Measurements from ENCODE around the gene ZC3H12A.

ZC3H12A gene

GRCh38 chr1:37477198-37477931 lies 3.0 kb downstream of the ZC3H12A start:
- TF ChIP-seq CTCF (IDR thresholded peaks at IDR 0.05; ENCODE audit: low read depth, low read length): no peak
- in situ Hi-C loops (cut with HindIII; ENCODE audit: low sequenced_read_pairs): no loop called here
- DNase-seq (ENCODE audit: low read depth, low spot score): peak; percentile 50
- peak overlapping the region; percentile 77 for H3K4me3 ChIP-seq (ENCODE audit: low read depth, low read length)

- no peak for DNase-seq (ENCODE audit: low read depth, low spot score)
- H3K4me3 ChIP-seq (ENCODE audit: low read depth, low read length): peak overlapping the region; percentile 77
- no peak for TF ChIP-seq CTCF (IDR thresholded peaks at IDR 0.05; ENCODE audit: low read depth, low read length)
- in situ Hi-C loops (cut with HindIII; ENCODE audit: low sequenced_read_pairs): no loop called here
Observed at GRCh38 chr1:37477946-37478345, 3.6 kb downstream of the ZC3H12A start.

DNA sequence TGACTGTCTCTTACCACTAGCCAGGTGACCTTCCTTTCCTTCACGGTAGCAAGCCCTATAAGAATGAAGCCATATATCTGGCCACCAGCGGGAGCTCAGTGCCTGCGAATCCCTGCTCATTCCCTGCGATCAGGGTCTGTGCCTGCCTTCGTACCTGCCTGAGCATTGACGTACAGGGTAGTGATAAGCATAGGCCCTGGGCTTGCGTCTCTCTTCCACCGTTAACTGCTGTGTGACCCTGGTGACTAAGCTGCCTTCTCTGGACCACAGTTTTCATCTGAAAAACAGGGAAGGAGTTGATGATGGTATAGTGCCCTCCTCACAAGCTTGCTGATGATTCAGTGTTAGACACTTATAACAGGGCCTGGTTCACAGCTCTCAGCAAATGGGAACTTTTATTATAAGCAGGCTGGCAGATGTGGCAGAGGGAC lies 4.1 kb downstream of the ZC3H12A start:
- peak; percentile 54 for DNase-seq (ENCODE audit: low read depth, low spot score)
- TF ChIP-seq CTCF (IDR thresholded peaks at IDR 0.05; ENCODE audit: low read depth, low read length): no peak
- in situ Hi-C loops (cut with HindIII; ENCODE audit: low sequenced_read_pairs): no loop called here
- H3K4me3 ChIP-seq (ENCODE audit: low read depth, low read length): peak overlapping the region; percentile 29

DNA sequence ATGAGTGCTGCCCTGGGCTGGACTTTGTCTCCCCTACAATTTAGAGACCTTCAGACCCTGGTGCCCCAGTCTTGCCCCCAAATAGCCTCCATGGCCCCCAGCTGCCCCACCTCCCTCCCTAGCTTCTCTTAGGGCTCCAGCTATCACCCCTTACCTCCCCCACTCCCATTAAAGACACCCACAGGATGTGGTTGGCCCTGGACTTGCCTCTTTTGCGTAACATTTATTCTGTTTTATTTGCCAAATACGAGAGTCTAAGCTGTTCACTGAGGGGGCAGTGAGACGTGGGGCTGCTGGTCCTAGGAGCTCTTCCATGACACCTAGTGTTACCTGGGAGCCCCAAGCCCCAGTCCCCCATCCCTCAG lies 4.5 kb downstream of the ZC3H12A start:
- no peak for TF ChIP-seq CTCF (IDR thresholded peaks at IDR 0.05; ENCODE audit: low read depth, low read length)
- peak; percentile 36 for DNase-seq (ENCODE audit: low read depth, low spot score)
- in situ Hi-C loops (cut with HindIII; ENCODE audit: low sequenced_read_pairs): no loop called here
- H3K4me3 ChIP-seq (ENCODE audit: low read depth, low read length): peak overlapping the region; percentile 29

GRCh38 chr1:37479255-37480124 lies 5.1 kb downstream of the ZC3H12A start:
- peak; percentile 85 for DNase-seq (ENCODE audit: low read depth, low spot score)
- no peak for TF ChIP-seq CTCF (IDR thresholded peaks at IDR 0.05; ENCODE audit: low read depth, low read length)
- in situ Hi-C loops (cut with HindIII; ENCODE audit: low sequenced_read_pairs): no loop called here
- peak overlapping the region; percentile 29 for H3K4me3 ChIP-seq (ENCODE audit: low read depth, low read length)

DNA sequence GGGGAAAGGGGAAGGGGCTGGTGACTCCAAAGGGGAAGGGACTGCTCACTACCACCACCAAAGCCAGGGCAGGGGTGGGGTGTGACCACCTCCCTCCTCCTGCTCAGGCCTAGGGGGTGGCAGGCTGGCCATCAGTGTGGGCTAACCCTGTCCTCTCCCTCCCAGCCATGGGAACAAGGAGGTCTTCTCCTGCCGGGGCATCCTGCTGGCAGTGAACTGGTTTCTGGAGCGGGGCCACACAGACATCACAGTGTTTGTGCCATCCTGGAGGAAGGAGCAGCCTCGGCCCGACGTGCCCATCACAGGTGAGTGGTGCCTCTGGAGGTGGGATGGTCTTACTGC lies 5.7 kb downstream of the ZC3H12A start:
- in situ Hi-C loops (cut with HindIII; ENCODE audit: low sequenced_read_pairs): no loop called here
- DNase-seq (ENCODE audit: low read depth, low spot score): no peak
- H3K4me3 ChIP-seq (ENCODE audit: low read depth, low read length): peak overlapping the region; percentile 29
- no peak for TF ChIP-seq CTCF (IDR thresholded peaks at IDR 0.05; ENCODE audit: low read depth, low read length)
